GM19351 (cell line): ENCODE results near the gene CHSY1.

ENCODE experiments used
- ATAC-seq: cut with Tn5 transposase; IDR thresholded peaks from one replicate; pipeline ENCODE4 v1.9.1; 2021; ENCODE audit warnings: mild to moderate bottlenecking, moderate library complexity; ENCODE audit not compliant: unreplicated experiment

Gene CHSY1

DNA sequence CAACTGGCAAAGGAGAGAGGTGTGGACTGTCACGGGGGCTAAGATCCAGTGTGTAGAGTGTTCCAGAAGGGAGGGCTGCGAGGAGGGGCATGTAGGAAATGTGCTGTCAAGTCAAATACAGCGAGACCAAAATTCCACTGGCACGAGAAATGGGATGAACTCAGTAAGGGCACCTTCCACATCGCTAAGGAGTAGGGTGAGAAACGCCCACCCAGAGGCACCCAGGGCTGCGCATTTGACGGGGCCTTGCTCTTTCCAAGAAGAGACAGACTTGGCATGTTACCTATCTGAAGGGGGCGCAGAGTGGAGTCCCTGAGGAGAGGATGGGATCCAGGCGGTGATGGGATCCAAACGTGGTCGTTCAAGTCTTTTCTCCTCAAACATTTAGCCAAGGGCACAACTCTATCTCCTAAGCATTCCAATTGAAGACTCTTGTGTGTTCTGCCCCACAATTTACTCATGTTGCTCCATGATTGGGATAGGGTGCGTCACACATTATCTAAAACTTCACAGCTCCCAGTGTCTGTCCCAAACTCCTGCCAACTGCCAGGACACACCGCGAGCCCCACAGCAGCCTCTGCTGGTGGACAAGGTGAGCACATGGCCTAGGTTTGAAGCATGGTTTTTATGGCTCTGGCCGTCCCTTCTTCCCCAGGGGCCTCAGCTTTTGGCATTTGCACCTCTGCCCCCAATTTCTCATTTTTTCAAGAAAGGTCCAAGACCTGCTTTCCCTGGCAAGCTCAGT lies 17.8 kb upstream of the CHSY1 start:
- no peak for ATAC-seq

DNA sequence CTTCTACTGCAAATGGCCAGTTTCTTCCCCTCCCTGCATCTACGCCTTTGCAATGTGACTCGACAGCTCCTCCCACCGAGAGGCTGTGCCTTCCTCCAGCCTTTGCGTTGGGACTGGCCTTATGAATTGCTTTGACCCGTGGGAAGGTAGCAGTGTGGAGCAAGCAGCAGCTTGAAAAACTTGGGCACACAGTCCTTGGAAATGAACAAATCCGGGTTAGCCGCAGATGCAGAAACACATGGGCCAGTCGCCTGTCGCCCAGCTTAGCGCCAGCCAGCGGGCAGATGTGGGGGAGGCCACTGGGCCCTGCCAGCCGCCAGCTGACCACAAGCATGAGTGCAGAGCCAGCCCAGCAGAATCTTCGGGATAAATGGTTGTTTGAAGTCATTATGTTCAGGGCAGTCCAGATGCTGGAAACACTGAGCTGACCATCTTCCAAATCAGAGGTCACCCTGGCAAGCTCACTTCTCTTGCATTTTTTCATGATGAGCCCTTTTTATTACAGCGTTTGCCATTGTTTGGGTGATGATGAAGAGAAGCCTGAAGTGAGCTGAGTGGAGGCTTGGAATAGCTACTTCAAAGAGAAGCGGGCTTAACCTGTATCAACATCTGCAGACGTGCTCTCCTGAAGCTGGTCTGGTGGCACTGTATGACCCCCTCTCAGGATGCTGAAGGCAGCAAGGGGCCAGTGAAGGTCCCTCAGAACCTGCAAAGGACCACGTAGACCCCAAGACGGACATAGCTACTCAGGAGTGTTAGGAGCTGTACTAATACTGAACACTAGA lies 15.7 kb upstream of the CHSY1 start:
- ATAC-seq = no peak

DNA sequence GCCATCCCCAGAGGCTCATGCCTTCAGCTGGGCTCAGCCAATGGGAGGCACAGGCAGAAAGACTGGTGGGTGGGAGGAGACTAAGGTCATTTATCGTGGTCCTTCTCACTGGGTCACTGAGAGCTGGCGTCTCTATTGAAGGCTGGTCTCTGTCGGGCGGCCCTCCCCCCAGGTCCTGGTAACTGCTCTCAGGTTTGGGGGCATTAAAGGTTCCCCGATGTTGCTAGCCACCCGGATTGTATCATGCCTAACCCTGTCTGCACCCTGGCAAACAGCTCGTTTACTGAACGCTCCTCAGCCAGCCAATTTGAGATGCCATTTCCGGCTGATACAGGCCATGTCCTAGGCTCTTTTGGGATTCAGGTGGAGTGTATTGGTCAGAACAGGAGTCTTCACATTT lies 14.9 kb upstream of the CHSY1 start:
- ATAC-seq = no peak

DNA sequence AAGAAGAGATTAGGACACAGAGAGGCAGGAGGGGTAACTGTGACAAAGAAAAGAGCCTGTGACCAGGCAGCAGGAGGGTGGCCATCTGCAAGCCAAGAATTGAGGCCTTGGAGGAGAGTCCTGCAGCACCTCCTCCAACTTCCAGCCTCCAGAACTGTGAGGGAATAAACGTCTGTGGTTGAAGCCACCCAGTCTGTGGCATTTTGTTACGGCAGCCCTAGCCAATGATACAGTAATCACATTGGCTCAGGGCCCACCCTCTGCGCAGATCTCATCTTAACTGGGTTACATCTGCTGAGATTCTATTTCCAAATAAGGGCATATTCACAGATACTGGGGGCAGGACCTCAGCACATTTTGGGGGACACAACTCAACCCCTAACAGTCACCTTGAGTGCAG lies 14.2 kb upstream of the CHSY1 start:
- no peak for ATAC-seq

DNA sequence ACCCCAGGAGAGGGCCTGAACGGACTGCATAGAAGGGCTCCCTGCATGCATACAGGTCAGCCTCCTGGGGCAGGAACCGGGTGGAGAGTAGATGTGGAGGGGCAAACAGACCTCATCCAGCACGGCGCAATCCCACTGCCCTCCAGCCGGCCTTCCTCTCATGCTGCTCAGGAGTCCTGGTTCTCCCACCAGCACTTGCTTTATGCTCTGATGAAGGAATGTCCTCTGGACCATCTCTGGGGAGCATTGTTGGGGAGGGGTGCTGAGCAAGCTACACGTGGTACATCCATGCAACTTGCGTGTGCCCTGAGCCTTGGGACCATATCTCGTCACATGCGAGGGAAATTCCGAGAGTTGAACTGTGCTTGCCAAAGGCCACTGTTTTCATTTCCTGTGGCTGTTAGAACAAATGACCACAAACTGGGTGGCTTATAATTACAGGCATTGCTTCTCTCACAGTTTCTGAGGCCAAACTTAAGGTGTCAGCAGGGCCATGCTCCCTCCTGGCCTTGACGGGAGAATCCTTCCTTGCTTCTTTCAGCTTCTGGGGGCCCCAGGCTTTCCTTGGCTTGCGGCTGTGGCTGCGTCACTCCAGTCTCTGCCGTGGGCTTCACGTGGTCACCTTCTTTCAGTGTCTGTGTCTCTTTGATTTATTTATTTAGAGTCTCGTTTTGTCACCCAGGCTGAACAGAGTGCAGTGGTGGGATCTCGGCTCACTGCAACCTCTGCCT lies 13.2 kb upstream of the CHSY1 start:
- ATAC-seq = no peak

DNA sequence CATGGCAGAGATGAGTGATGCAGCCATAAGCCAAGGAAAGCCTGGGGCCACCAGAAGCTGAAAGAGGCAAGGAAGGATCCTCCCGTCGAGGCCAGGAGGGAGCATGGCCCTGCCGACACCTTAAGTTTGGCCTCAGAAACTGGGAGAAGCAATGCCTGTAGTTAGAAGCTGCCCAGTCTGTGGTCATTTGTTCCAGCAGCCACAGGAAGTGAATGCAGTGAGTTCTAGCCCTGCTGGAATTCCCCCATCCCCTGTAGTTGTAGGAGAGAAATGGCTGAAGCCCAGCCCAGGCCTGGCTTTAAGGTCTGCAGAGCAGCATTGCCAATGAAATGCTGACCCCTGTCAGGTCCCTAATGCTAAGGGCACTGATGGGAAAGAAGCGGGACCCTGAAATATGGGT lies 12.2 kb upstream of the CHSY1 start:
- peak; percentile 46 for ATAC-seq

DNA sequence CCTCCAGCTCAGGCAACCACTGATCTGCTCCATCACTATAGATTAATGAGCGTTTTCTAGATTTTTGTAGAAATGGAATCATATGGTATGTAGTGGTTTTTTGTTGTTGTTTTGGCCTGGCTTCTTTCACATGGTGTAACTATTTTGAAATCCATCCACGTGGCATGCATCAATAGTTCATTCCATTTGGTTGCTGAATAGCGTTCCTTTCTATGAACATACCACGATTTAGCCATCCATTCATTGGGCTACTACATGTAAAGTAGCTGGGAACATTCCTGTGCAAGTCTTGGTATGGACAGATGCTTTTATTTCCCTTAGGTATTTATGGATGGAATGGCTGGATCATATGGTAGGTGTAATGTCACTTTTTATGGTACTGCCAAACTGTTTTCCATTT lies 10.7 kb upstream of the CHSY1 start:
- ATAC-seq = no peak

DNA sequence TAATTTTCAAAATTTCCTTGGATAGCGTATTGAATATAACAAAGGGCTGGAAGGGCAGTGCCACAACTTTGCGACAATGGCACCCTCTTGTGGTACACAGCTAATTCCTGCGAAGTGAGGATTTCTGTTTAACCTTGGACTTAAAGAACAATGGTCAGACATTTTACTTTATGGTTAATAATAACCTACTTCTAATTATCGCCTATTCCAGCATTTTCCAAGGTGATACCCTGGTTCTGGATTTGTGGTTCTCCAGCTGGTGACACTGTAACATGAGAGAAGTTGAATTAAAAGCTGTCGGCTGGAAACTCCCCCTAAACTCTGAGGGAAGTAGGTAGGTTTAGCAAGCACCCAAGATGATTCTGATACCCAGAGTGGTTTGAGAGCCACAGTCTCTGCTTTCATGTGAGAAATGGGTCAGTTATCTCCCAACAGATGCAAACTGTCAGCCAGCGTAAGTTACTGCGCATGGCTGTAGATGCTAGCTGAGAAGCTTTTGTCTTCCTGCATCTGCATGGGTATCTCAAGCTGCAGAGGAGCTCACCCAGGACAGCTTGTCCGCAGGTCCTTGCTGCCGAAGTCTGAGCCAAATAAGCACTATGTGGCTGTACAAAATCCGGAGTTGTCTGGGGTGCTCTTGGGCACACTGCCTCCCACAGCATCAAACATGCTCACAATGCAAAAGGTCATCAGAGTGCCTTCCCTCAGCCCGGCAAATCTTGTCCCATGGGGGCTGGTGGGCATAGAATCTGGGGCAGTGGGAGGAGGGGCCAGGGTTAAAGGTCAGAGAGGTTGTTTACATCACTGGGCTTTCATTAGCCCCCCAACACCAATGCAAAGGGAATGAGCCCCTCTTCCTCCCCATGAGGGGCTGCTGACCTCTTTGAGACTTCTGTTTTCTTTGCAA lies 6.6 kb upstream of the CHSY1 start:
- peak; percentile 79 for ATAC-seq

DNA sequence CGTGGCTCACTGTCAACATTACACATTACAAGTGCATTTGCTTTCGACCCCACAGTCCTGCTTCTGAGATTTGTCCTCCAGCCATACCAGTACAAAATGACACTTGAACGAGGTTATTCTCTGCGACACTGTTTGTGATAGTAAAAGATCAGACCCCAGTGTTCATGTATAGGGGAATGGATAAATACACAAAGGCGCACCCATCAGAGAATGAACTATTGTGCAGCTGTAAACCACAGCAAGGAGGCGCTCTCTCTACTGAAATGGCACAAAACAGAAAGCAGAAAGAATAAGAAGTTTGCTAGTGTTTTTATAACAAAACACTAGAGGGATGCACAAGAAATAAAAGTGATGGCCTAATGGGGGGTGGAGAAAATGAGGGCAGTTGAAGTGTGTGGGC lies 4.9 kb upstream of the CHSY1 start:
- no peak for ATAC-seq

DNA sequence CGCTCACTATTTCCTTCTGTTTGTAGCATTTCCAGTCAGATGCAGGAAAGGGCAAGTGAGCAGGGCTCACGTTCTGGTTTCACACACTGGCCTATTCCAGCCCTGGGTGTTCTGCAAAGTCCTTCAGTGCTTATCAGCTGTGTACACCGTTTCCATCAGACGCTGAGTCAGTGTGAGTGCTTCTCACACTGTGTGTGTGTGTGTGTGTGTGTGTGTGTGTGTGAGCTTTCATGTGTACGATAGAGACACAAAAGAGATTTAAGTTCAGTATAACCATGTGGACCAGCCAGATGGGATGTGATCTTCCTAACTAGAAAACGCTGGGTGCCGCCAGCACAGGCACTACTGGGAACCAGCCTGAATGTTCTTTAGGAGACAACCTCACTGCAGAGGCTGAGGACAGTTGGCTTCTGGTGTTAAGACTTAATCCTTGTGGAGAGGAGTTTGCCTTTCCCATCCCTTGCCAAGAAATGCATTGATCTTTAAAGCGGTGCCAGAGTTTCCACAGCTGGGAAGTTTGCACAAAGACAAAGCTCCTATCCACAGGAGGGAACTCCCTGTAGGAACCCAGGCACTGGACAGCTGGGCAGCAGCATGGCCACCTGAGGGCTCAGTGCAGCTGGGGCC lies 3.9 kb upstream of the CHSY1 start:
- ATAC-seq = no peak

DNA sequence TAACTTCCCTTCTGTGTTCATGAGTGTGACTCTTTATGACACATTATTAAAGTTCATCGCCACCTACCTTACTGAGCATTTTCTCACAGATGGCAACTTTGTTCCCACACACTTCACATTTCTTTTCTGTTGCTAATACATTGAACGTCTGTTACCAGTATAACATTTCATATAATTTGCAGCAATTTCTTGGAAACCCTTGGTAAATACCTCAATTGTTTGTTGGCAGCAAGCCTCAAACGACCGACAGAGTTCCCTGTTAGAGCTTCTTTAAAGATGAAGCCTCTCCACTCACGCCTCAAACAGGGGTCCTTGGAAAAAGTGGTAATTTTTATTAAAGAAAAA lies 3.2 kb upstream of the CHSY1 start:
- ATAC-seq = no peak

DNA sequence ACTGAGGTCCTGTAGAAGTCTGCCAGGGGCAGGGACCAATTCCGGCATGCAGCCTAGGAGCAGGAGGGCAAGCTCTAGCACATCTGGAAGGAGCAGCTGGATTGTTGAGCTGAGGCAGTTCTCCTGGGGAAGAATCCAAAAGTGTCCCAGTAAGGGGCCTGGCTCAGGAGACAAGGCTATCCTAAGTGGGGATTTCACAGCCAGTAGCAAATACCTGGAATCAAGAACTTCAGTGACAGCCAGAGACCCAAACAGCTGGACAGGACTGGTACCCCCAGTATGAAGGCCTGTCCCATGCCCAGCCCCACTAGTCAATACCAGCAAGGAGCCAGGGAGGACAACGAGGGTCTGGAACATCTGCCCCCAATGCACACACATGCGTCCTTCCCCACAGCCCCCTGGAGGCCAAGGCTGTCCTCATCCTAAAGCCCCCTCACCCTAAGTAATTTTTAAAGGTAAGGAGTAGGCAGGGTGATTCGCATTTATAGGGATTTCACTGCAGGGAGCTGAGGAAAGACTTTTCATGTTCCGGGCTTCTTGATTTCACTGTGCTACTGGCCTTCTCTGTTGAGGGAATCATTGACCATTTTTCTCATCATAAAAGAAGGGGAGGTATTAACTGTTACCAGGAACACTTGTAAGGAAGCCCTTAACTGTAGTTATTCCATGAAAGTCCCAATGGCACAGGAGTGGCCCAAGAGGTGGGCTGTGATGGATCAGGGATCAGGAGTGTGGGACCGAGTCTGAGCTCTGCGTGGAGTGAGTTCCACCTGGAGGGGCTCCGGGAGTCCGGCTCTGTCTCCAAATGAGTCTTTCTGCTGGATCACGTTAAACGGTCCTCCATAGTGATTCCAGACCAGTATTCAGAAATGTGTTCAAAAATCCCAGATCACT lies 2.6 kb upstream of the CHSY1 start:
- no peak for ATAC-seq

DNA sequence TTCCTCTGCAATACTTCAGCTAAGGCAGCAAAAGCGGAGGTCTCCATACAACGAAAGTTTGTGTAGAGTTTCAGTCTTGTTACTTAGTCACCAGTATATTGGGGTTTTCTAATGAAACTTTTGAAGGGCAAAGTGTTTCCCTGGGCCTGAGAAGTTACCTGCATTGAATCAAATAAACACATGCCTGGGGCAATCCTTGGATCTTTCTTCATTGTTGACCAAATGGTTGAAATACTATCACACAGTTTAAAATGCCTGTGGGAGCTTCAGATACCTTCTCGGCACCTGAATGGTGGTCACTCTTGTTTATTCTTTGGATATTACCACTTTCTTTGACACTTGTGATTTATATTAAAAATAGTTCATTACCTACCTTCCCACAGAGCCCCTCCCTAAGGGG lies 988 bp upstream of the CHSY1 start:
- ATAC-seq = no peak

DNA sequence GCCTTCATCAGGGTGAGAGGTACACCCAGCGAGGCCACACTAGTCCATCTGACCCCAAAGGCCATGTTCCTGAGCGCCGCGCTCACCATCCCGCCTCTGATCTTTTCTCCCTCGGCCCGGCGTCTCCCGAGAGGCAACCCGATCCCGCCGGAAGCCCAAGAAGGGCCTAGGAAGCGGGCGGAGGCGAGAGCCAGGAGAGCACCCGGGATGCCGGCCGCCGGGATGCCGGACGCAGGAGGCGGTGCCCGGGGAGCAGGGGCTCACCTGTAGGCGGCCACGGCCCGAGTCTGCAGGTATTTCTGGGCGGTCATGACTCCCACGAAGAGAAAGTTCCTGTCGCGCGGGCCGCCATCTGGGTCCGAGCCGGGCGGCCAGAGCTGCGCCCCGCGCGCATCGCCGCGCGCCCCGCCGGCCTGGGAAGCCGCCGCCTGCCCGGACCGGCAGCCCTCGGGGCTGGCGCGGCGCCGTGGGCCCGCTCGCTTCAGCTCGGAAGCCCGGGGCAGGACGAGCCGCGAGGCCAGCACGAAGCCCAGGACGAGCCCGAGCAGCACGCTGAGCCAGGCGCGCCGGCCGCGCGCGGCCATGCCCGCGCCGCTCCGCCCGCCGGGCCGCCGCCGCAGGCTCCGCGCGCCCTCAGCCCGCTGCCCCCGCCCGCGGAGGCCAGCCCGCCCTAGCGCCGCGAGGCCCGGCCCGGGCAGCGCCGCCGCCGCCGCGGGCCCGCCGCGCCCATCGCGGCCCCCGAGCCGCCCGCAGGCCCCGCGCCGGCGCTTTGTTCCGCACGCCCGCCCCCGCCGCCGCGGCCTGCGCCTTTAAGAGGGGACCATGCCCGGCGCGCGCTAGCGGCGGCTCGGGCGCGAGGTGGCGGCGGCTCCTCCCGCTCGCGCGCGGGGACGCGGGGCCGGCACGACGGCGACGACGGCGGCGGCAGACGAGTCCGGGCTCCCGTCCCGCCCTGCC lies 697 bp downstream of the CHSY1 start:
- ATAC-seq = peak; percentile 39

DNA sequence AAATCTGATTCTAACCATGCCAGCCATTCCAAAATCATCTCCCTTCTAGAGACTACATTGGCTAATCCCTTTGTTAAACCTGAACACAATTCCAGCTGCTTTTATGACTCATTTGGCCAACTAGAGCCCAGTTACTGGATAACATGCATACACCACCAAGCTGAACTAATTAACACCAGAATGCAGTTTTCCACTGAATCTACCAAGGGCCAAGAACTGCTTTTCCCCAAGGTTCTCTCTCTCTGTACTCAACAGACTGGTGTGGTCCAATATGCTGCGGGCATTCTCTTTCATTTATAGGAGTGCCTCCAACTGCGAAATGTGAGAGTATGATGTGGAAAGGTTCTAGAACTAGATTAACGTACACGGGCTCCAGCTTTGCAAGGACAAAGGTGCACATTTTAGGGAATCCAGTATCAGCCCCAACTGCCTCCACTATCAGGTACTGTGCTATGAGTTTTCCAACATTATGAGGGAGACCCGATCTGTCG lies 1.5 kb downstream of the CHSY1 start:
- ATAC-seq = no peak

DNA sequence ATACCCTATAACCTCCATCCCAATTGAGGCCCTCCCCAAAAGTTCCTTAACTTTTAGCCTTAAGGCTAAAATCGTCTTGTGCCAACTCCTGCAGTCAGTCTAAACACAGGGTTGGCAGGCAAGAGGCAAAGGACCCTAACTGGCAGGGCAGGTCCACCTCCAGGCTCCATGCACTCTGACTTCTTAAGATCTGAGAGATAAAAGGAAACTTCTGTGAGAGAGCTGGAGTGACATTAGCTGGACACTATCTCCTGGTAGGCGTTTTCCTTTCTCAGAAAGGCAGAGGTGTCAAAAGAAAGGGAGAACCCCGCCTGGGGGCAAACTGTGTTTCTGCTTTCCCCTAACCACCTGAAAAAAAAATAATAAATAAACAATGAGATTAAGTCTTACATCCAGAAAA lies 3.6 kb downstream of the CHSY1 start:
- ATAC-seq = no peak

DNA sequence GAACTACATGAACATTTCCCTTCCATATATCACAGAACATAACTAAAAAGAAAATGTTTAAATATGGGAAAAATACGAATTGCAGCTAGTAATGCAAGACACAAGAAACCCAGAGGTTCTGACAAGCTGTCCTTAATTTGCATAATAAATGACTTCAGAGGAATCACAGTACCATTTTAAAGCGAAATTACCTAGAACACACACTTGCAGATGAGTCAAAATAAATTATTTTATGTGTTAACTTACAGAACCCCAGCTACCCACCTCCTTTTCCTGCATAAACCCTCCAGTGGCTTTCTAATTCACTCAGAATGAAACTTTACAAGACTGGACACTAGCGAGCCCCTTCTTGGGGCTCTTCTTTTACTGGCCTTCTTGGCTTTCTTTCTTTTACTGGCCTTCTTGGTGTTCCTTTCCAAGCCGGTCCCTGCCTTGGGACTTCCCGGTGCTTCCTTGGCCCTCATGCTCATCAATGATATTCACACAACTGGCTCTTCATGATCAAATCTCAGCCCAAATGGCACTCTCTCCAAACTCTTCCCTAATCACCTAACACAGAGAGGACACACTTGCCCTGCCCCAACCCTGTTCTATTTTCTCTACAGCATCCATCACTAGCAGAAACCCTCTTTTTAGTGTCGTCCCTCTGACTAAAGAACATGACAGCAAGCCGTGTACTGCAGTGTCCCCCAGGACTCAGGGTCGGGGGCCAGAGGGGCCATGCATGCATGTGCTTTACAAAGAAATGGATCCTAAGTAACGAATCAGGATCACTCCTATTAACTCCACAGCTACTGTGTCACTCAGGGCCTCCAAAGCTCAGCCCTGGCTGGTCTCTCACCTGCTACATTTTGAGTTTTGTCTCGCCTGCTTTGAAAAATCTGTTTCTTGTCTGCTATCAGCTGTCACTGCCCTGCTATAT lies 4.8 kb downstream of the CHSY1 start:
- no peak for ATAC-seq
